Measurements from ENCODE around the gene DIP2C.

The DIP2C gene

GRCh38 chr10:386771-387592 lies 302.5 kb downstream of the DIP2C start:
- no peak for DNase-seq

- no peak for DNase-seq
These were observed 303.7 kb downstream of the DIP2C start for GRCh38 chr10:385571-386300.

GRCh38 chr10:384538-385305 lies 304.7 kb downstream of the DIP2C start:
- no peak for DNase-seq

GRCh38 chr10:383519-383918 lies 305.9 kb downstream of the DIP2C start:
- no peak for DNase-seq

GRCh38 chr10:381805-382204 lies 307.7 kb downstream of the DIP2C start:
- DNase-seq: no peak

GRCh38 chr10:381346-381745 lies 308.1 kb downstream of the DIP2C start:
- DNase-seq: no peak

- DNase-seq: no peak
These were observed 309.0 kb downstream of the DIP2C start for GRCh38 chr10:380313-380940.

- DNase-seq: no peak
These were observed 310.4 kb downstream of the DIP2C start for GRCh38 chr10:378930-379704.

- no peak for DNase-seq
These were observed 311.1 kb downstream of the DIP2C start for GRCh38 chr10:378230-378929.

- no peak for DNase-seq
These were observed 312.2 kb downstream of the DIP2C start for GRCh38 chr10:377228-377627.

GRCh38 chr10:375815-376505 lies 313.5 kb downstream of the DIP2C start:
- DNase-seq: no peak

- peak in 1 of 14 donors; percentile 64 for DNase-seq
These were observed 315.1 kb downstream of the DIP2C start for GRCh38 chr10:374354-374753.

GRCh38 chr10:373526-374309 lies 315.8 kb downstream of the DIP2C start:
- no peak for DNase-seq

GRCh38 chr10:373015-373414 lies 316.5 kb downstream of the DIP2C start:
- no peak for DNase-seq

GRCh38 chr10:372566-372965 lies 316.9 kb downstream of the DIP2C start:
- DNase-seq: no peak

GRCh38 chr10:371515-371914 lies 318.0 kb downstream of the DIP2C start:
- DNase-seq: no peak

GRCh38 chr10:370449-370825 lies 319.0 kb downstream of the DIP2C start:
- no peak for DNase-seq

- no peak for DNase-seq
These were observed 319.6 kb downstream of the DIP2C start for GRCh38 chr10:369684-370448.

- no peak for DNase-seq
These were observed 320.2 kb downstream of the DIP2C start for GRCh38 chr10:369221-369683.

Measured in C1 segment of cervical spinal cord (tissue), 14 donors.